Mononuclear cell (primary cell): ENCODE measurements around the gene LARGE2. TPM values are rescaled to one million over a fixed set of nuclear protein-coding genes. Genes with fewer than 3 reads are reported as not detected.

ENCODE experiments used
- H3K27me3 ChIP-seq: 2 replicates; pipeline ENCODE4 v1.6.0; 2011; ENCODE audit warnings: low read length, control low read depth; ENCODE audit not compliant: insufficient read depth
- H3K4me1 ChIP-seq: 2 replicates; pipeline ENCODE4 v1.5.1; 2011; ENCODE audit warnings: mild to moderate bottlenecking, low read length, control low read depth; ENCODE audit not compliant: insufficient read depth
- H3K4me3 ChIP-seq: 2 replicates; pipeline ENCODE4 v1.5.1; 2011; ENCODE audit warnings: mild to moderate bottlenecking, low read length, moderate library complexity
- H3K9me3 ChIP-seq: 2 replicates; pipeline ENCODE4 v1.5.1; 2011; ENCODE audit warnings: low read depth, mild to moderate bottlenecking, control low read depth, low read length
- total RNA-seq: library from RNA; depleted of rRNA; stranded (reverse); fragments of >200 nt; gene quantifications from one replicate; pipeline ENCODE4 v1.2.3, GENCODE V29; 2012

The LARGE2 gene
- total RNA-seq, 1 donor, result 0.94 TPM

DNA sequence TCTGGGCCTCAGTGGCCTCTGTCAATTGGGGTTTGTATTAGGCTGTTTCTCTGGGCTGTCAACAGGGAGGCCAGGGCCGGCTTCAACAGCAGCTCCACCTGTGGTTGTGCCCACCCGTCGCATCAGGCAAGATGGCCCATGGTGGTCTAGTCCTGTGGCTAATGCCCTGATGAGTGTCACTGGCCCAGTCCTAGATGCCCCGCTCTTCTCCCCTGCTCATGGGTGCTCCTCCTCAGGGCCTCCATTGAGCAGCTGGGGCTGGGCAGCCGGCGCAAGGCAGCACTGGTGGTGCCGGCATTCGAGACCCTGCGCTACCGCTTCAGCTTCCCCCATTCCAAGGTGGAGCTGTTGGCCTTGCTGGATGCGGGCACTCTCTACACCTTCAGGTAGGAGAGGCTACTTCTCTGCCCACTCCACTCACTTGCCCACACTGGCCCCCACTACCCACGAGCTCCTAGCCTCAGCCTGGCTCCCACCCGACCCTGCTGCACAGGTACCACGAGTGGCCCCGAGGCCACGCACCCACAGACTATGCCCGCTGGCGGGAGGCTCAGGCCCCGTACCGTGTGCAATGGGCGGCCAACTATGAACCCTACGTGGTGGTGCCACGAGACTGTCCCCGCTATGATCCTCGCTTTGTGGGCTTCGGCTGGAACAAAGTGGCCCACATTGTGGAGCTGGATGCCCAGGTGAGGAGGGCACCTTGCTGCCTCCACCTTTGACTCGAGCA, 5.4 kb downstream of the LARGE2 start:
- Histone ChIP-seq H3K27me3 (peaks cover 4% of the 10 kb centered on the region), H3K4me1 (peaks cover 51% of the 10 kb centered on the region), H3K4me3 (no peak overlapping the region), H3K9me3 (no peaks in the 10 kb centered on the region)

DNA sequence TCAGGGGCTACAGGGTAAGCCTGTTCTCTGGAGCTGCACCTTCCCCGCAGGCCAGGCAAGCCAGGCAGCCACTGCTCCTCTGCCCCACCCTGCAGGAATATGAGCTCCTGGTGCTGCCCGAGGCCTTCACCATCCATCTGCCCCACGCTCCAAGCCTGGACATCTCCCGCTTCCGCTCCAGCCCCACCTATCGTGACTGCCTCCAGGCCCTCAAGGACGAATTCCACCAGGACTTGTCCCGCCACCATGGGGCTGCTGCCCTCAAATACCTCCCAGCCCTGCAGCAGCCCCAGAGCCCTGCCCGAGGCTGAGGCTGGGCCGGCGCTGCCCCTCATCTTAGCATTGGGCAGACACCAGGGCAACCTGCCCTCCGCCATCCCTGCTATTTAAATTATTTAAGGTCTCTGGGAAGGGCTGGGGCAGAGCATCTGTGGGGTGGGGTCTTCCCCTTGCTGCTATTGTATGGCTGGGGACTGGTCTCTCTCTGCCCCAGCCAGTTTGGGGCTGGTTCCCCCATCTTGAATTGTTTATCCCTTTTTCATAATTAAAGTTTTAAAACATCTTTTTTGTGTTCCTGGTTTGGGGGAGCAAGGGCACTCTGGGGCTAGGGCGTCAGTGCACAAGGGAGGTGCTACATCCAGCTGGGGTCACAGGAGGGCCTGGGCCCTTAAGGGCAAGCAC, 6.2 kb downstream of the LARGE2 start:
- H3K27me3 ChIP-seq, result no peaks in the 10 kb centered on the region
- no peaks in the 10 kb centered on the region for H3K9me3 ChIP-seq
- peaks cover 53% of the 10 kb centered on the region for H3K4me1 ChIP-seq
- H3K4me3 ChIP-seq, result no peak overlapping the region

DNA sequence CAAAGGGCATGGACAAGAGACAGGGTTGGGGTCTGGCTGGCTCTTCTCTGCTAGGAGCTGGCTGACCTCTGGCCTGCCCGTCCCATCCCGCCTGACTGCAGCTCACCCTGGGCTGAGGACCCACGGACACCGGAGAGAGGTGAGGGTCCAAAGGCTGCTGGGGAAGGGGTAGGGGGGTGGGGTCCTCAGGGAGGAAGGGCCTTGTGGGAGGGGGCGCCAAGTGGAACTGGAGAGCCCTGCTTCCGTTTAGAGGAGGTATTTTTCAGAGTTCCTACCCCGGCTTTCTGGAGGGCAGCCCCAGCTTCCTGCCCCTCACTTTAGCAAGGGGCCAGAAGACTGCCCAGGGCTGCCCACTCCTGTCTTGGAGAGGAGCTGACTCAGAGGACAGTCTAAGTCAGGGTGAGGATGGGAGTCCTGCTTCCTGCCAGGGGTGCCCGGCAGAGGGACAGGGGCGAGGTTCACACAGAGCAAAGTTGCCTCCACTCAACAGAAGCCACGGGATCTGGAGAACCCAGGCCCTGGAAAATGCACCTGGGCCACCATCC, 7.1 kb downstream of the LARGE2 start:
- Histone ChIP-seq H3K9me3 (no peaks in the 10 kb centered on the region), H3K4me1 (peaks cover 62% of the 10 kb centered on the region), H3K27me3 (no peaks in the 10 kb centered on the region), H3K4me3 (peak overlapping the region; percentile 11)

DNA sequence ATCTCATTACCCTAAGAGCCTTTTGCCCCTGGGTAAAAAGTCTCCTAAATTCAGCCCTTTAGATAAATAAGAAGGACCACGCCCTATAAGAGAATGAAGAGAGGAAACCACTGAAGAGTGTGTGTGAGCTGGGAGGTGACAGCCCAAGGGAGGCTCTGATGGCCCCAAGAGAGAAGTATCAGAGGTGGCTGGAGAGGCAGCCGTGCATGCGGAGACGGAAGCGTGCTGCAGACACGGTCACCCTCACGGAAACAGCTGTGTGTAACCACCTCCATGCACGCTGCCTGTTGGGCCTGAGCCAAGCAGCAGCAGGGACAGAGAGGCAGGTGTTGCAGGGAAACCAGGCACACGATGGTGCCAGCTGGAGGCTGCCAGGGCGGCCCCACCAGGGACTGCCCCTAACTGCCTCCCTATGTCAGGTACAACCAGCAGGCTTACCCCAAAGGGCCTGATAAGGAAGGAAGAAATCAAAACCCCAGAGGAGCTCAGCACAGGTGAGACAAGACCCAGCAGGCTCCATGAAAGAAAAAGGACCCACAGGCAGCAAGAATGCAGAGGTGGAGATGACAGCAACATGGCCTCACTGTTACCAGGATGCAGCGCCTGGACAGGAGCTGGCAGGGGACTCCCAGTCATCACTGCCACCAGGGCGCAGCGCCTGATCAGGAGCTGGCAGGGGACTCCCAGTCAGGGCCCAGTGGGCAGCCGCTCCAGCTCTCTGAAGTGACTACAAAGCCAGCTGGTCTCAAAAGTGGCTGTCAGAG, 7.8 kb downstream of the LARGE2 start:
- no peaks in the 10 kb centered on the region for H3K27me3 ChIP-seq
- H3K9me3 ChIP-seq, result no peaks in the 10 kb centered on the region
- peaks cover 68% of the 10 kb centered on the region for H3K4me1 ChIP-seq
- H3K4me3 ChIP-seq, result peak overlapping the region; percentile 53

DNA sequence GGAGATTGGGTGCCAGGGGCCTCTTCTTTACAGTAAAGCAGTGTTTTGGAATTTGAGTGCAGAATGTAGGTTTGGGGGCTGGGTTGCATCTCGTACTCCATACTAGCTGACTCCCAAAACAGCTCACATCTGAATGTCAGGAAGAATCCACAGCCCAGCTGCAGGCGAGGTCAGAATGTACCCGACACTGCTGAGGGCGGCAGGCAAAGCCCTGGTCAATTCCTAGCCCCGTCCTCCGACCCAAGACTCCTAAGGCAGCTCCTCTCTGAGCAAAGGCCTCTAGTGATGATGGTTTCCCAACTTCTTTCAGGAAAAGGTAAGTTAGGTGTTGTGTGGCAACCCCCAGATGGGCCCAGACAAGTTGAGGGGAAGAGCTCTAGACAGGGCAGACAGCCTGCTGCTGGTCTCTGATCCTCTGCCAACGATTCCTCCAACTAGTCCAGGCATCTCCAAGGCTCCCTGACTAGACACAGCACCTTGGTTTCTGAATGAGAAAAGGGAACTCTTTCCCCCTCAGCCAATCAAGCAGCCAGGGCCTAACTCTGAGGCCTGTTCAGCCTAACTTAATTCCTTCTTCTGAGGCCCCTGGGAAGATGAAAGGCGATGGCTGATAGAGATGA, 8.6 kb downstream of the LARGE2 start:
- H3K4me1 ChIP-seq, result peaks cover 76% of the 10 kb centered on the region
- no peaks in the 10 kb centered on the region for H3K27me3 ChIP-seq
- peak overlapping the region; percentile 53 for H3K4me3 ChIP-seq
- H3K9me3 ChIP-seq, result no peaks in the 10 kb centered on the region

DNA sequence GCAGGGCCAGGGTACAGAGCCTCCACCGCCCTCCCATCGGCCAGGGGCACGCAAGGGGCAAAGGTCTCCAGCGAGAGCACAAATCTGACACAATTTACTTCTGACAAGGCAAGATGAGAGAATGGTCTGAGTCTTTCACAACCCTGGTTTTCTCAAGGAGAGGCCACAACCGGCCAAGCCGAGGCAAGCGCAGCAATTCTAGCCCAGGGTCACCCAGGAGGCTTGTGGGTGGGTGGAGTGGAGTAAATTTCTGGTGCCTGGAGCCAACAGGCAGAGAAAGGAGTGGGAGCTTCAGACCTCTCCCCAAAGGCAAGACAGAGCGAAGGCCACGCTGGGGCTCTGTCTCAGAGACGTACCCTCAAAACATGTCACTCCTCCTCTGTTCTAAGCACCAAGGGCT, 9.3 kb downstream of the LARGE2 start:
- Histone ChIP-seq H3K9me3 (no peaks in the 10 kb centered on the region), H3K4me1 (peaks cover 83% of the 10 kb centered on the region), H3K4me3 (peak overlapping the region; percentile 53), H3K27me3 (no peaks in the 10 kb centered on the region)

DNA sequence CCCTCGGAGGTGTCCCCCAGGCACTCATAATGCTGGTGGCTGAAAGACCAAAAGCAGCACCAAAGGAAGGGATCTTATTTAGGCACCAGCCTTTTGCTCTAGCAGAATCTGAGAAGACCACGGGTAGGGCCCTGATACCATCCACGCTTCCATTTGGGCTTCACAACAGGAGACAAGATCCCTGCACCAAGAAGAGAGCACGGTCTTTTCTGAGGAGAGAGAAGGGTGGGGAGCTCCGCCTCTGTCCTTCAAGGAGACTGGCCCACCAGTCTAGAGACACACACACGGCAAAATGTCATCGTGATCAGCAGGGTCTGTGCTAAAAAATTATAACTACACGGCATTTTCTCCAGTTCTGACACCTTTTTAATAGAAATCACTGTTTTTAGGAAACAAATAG, 9.8 kb downstream of the LARGE2 start:
- no peaks in the 10 kb centered on the region for H3K9me3 ChIP-seq
- no peaks in the 10 kb centered on the region for H3K27me3 ChIP-seq
- peaks cover 87% of the 10 kb centered on the region for H3K4me1 ChIP-seq
- H3K4me3 ChIP-seq, result peak overlapping the region; percentile 53

DNA sequence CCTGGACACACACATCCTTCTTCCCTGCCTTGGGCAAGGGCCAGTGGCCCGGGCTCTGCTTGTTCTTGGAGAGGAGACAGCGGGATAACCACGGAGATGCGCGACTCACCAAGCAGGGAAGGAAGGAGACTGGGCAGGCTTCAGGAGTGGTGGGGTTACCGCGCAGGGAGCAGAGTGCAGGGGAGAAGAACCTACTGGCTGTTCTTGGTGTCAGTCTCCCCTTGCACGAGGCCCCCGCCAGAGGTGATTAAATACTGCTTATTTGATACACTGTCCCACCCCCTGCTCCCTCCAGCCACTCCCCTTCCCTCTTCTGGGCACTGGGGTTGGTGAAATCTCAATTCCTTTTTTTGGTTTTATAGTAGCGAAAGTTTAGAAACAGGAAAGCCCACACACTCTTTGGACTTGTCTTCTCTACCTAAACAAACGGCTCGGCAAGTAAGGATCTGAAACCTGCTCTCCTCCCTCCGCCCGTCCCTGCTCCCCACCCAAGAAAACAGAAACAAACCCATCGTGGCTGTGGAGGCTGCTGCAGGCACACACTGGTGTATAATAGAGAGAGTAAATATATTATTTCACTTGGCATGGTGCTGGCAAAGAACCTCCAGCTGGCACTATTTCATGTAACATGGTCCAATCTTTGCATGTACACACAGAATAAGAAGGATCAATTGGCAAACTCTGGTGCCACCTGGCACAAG, 10.8 kb downstream of the LARGE2 start:
- H3K4me3 ChIP-seq, result peak overlapping the region; percentile 53
- H3K9me3 ChIP-seq, result no peaks in the 10 kb centered on the region
- H3K27me3 ChIP-seq, result no peaks in the 10 kb centered on the region
- peaks cover 92% of the 10 kb centered on the region for H3K4me1 ChIP-seq

DNA sequence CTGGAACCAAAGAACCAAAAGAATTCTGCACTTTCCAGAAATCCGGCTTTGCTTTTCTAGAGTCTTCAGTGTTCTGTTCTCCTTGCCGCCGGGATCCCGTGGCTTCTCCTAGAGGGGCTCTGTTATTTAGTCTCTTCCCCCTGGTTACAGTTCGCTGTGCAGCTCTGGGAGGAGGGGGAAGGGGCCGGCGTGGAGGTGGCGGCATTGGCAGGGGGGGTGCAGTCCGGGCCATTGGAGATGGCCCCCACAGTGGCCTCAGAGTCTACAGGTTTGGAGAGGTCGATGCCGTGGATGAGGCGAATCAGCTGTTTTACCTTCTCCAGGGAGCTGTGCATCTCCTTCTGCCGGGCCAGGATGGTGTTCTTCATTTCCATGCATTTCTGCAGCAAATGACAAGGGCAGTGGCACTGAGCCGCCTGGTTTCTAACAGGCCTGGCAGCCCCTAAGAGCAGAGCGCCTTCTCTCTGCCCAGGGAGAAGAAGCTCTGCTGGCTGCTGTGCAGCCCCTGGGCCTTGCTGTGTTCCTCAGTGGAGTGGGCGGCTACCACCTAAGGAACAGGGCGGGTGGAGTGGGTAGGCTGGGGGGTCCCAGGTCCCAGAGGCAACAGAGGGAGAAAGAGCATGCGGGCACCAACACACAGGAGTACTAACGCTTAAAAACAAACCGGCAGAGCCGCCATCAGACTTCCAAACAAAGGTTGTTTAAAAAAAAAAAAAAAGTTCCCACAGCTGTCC, 11.6 kb downstream of the LARGE2 start:
- Histone ChIP-seq H3K4me3 (no peak overlapping the region), H3K9me3 (no peaks in the 10 kb centered on the region), H3K27me3 (no peaks in the 10 kb centered on the region), H3K4me1 (peaks cover 85% of the 10 kb centered on the region)

DNA sequence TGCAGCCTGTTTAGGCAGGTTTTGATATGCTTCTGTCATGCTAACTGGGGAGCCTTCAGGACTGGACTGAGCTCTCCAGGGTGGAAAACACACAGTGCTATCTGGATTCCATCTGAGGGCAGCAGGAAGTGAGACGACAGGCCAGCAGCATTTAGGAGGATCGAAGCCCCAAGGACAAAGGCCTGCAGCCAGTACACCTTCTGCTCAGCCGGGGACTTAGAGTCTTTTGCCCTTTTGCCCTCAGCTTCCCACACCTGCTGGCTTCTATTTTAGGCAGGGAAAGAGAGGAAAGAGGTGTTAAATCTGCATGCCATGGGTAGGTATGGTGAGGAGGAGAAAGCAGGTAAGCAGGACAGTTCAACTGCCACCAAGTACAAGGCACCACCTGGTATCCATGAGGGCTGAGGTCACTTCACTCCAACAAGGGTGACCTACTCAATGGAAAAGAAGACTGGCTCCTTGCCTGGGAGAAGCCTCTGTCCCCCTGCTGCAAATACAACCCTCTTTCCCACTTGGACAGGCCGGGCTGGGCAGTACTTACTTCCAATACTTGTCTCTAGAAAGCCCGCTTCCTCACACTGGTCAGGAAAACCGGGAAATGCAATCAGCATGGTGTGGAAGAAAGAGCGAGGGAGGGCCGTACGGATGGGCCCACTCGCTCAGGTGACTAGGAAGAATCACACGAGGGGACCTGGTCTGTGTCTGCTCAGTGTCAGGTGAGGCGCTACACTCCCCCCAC, 12.3 kb downstream of the LARGE2 start:
- Histone ChIP-seq H3K4me3 (no peak overlapping the region), H3K27me3 (no peaks in the 10 kb centered on the region), H3K4me1 (peaks cover 79% of the 10 kb centered on the region), H3K9me3 (no peaks in the 10 kb centered on the region)

DNA sequence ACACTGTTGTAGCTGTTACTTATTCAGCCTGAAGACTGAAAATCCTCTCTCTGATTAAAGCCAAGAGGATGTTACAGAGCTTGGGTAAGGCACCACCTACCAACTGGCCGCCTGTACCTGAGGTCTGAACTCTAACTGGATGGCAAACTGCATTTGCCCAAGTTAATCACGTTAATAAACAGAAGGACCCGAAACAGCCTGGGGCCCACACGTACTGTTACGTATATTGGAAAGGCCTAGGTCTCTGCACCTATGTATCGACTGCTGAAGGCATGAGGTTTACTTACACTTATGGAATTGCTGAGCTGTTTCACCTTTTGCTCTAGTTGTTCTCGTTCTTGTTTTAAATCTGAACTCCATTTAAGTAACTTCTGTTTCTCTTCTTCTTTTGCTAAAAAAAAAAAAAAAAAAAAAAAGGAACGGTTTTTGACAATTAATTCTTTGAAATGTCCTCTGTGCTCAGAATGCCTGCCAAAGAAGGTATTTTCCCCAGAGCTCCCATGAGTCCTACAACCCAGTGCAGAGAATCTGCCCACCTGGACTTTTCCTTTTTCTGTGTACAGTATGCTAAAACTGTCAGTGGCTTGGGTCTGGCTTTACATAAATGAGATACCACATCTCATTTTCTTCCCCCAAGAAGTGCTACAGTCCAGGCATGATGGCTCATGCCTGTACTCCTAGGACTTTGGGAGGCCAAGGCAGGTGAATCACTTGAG, 13.1 kb downstream of the LARGE2 start:
- H3K4me3 ChIP-seq, result no peak overlapping the region
- H3K27me3 ChIP-seq, result no peaks in the 10 kb centered on the region
- no peaks in the 10 kb centered on the region for H3K9me3 ChIP-seq
- peaks cover 72% of the 10 kb centered on the region for H3K4me1 ChIP-seq

DNA sequence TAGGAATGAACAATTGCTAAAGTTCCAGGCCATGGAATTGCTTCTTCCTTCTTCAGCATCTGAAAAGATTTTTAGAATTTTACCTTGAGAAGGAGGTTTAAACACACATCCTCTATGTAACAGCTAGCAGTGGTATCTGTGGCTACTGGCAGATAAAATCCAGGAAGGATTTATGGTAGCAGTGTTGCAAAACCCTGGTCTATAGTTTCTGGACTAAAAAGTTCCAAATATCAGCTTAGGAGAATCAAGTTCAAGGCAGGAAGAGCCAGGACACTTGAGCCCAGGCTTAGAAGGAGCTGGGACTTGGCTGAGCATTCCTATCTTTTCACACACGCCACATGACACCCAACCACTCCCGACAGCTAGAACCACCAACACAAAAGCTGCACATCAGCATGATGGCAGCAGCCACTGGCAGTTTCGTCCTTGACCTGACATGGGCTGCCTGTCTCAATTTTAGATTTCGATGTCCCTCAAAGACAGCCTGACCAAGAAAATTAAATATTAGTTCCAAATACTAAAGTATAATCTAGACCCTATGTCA, 14.1 kb downstream of the LARGE2 start:
- no peaks in the 10 kb centered on the region for H3K9me3 ChIP-seq
- peaks cover 61% of the 10 kb centered on the region for H3K4me1 ChIP-seq
- H3K27me3 ChIP-seq, result no peaks in the 10 kb centered on the region
- H3K4me3 ChIP-seq, result no peak overlapping the region

DNA sequence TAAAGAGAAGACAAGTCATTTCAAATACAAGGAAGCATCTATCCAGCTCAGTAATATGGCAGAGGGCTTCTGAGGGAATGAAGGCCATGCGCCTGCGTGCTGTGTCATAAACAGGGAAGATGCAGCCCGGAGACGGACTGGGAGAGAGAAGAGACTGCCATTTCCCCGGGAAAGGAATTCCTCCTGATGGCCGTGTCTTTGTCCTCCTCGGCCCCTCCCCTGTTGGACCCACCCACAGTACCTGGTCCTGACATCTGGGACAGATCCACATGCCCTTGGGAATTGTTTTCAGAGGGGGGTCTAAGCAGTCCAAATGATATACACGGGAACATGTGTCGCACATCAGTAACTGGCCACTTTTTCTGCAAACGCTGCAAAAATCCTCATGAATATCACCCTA, 15.5 kb downstream of the LARGE2 start:
- Histone ChIP-seq H3K9me3 (no peaks in the 10 kb centered on the region), H3K4me3 (no peak overlapping the region), H3K27me3 (no peaks in the 10 kb centered on the region), H3K4me1 (peaks cover 49% of the 10 kb centered on the region)
